Pancreas (tissue), 10 donors: ENCODE measurements around the gene GINM1. TPM values are rescaled to one million over a fixed set of nuclear protein-coding genes. Genes with fewer than 3 reads are reported as not detected.

ENCODE experiments used
- ATAC-seq, 4 donors: fragments of 200-7000 bp; cut with Tn5 transposase; one replicate each; pipeline versions ENCODE4 v1.8.0 to v1.9.1; 2020; ENCODE audit warnings: mild to moderate bottlenecking in 4 of 4, moderate library complexity in 4 of 4
- DNase-seq, 6 donors: peaks; one replicate each; pipeline ENCODE4 v3.0.0-alpha.2; 2020
- FAIRE-seq: peaks from 2 replicates; lab custom pipeline; 2012; peaks lifted over from hg19 to GRCh38; lab: Jason Lieb, UNC
- H3K27ac ChIP-seq, 4 donors: fragments of 200-600 bp; sonication (generic); 1 replicate in 3 of 4; 2 replicates in 1 of 4; pipeline versions ENCODE4 v1.5.0 to v1.8.0; 2020
- H3K27me3 ChIP-seq, 4 donors: fragments of 200-600 bp; one replicate each; pipeline ENCODE4 v1.8.0; 2021
- H3K36me3 ChIP-seq, 3 donors: fragments of 200-600 bp; sonication (generic) in 1 of 3; one replicate each; pipeline versions ENCODE4 v1.5.0 to v1.8.0; 2020 to 2021
- H3K4me1 ChIP-seq, 3 donors: fragments of 200-600 bp; one replicate each; pipeline ENCODE4 v1.8.0; 2021
- H3K4me3 ChIP-seq, 4 donors: fragments of 200-600 bp; sonication (generic) in 2 of 4; one replicate each; pipeline versions ENCODE4 v1.5.0 to v1.8.0; 2020 to 2021
- H3K9me3 ChIP-seq, 4 donors: fragments of 200-600 bp; one replicate each; pipeline ENCODE4 v1.8.0; 2021
- WGBS, 2 donors: extraction: QIAGEN DNeasy Blood & Tissue Kit; methylation state at CpG; one replicate each; pipeline ENCODE4 v1.1.7; 2013; 5-methylcytosine and 5-hydroxymethylcytosine counted together
- intact Hi-C, 3 donors: fragments of 100-400 bp; cut with DNase I; formaldehyde crosslinking; loops; one replicate each; pipeline versions ENCODE4 v1.11.1 to v1.14.2; 2022
- polyA plus RNA-seq, 2 donors: library from polyadenylated mRNA; stranded (reverse); fragments of 200-250 nt; gene quantifications; one replicate each; pipeline ENCODE4 v1.2.3, GENCODE V29; 2013
- total RNA-seq, 6 donors: library from RNA; stranded (reverse); fragmentation: NEBNext Ultra II Directional in 4 of 6; extraction: Animal tissue kit (Norgen Biotek cat#: 25700) in 4 of 6; gene quantifications; one replicate each; pipeline versions ENCODE4 v1.2.1 to v1.2.4, GENCODE V29; 2021 to 2023
- TF ChIP-seq, protein P1 (sequence below), 4 donors: fragments of 200-600 bp; sonication (generic) in 3 of 4; IDR thresholded peaks; one replicate each; pipeline versions ENCODE4 v1.5.0 to v1.8.0; 2021; ENCODE audit warnings: antibody characterized with exemption in 4 of 4
- donor health status: healthy with polysubstance abuse.
- donor health status: DM: no; HTN: no; CAD: no; lungs with moderate emphysema.
- donor health status: DM: no; HTN: no; CAD: no.
- donor health status: control.
- donor health status: control.
- donor health status: Bipolar disorder and iron deficiency.
- donor health status: DM: yes; HTN: yes; CAD: no.
- donor health status: DM: no; HTN: no; CAD: no.
- donor health status: DM: no; HTN: no; CAD: no.
- donor health status: DM: yes; HTN: yes; CAD: no.

Gene GINM1, protein sequence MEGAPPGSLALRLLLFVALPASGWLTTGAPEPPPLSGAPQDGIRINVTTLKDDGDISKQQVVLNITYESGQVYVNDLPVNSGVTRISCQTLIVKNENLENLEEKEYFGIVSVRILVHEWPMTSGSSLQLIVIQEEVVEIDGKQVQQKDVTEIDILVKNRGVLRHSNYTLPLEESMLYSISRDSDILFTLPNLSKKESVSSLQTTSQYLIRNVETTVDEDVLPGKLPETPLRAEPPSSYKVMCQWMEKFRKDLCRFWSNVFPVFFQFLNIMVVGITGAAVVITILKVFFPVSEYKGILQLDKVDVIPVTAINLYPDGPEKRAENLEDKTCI
- 10 to 100 TPM; 17.7 to 24.8 (median 22.6) TPM for total RNA-seq
- 10 to 100 TPM; 10.6 to 31.6 TPM for polyA plus RNA-seq

DNA sequence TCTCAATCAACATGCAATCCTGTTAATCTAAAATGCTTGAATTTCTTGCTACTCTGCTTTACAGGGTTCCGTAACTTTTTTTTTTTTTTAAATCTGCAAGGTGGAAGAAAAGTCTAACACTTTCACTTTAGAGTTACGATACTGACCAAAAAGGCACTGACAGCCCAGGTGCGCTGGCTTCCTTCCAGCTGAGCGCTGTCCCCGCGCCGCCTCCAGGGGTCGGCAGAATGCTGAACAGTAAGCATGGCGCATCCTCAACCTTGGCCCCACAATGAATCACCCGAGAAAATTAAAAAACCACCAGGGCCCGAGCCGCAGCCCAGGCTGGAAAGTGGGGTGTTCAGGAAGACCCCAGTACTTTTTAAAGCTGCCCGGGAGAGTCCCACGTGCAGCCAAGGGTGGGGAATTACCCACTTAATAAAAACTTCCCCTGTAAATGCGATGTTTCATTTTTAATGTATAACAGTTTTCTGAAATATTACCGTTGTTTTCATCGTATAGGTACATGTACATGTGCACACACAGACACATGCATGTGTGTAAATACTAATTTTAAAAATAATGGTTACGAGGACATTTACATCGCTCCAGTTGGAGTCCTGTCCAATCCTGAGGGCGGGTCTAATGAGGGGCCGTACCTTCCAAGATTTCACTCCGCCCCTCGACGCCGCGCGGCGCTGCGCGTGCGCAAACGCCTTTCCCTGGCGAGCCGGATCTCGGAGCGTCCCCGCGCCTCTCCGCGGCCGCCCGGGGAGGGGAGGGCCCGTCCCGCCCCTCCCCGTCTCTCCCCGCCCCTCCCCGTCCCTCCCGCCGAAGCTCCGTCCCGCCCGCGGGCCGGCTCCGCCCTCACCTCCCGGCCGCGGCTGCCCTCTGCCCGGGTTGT lies at the start of gene GINM1:
Gene GINM1, plus strand, starts transcription at position 849 of the 883 bp plus-strand sequence. CDS start 40 bp downstream, outside the sequence.
- peak within 1 kb of the TSS; percentile 61 to 96 (median 87) for H3K4me3 ChIP-seq
- intact Hi-C loops: no loop called here
- H3K27ac ChIP-seq: peak within 1 kb of the TSS; percentile 85 to 97 (median 92)
- no peaks in the 10 kb centered on the region for H3K27me3 ChIP-seq
- FAIRE-seq (no peak), DNase-seq (peak; percentile 93 to 99 (median 97)), ATAC-seq (peak; percentile 90 to 96 (median 93))
- peaks cover 0 to 6% (median 0%) of the 10 kb centered on the region in 3 donors for H3K4me1 ChIP-seq
- WGBS, 2 donors: 0 to 1% methylated on average over 35 to 55 of the region's 59 CpGs
- no peaks in the 10 kb centered on the region for H3K9me3 ChIP-seq
- TF ChIP-seq, protein P1, sequence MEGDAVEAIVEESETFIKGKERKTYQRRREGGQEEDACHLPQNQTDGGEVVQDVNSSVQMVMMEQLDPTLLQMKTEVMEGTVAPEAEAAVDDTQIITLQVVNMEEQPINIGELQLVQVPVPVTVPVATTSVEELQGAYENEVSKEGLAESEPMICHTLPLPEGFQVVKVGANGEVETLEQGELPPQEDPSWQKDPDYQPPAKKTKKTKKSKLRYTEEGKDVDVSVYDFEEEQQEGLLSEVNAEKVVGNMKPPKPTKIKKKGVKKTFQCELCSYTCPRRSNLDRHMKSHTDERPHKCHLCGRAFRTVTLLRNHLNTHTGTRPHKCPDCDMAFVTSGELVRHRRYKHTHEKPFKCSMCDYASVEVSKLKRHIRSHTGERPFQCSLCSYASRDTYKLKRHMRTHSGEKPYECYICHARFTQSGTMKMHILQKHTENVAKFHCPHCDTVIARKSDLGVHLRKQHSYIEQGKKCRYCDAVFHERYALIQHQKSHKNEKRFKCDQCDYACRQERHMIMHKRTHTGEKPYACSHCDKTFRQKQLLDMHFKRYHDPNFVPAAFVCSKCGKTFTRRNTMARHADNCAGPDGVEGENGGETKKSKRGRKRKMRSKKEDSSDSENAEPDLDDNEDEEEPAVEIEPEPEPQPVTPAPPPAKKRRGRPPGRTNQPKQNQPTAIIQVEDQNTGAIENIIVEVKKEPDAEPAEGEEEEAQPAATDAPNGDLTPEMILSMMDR (IDR thresholded peaks at IDR 0.05): peak; percentile 15 to 50 (median 34)
- H3K36me3 ChIP-seq: no peaks in the 10 kb centered on the region

DNA sequence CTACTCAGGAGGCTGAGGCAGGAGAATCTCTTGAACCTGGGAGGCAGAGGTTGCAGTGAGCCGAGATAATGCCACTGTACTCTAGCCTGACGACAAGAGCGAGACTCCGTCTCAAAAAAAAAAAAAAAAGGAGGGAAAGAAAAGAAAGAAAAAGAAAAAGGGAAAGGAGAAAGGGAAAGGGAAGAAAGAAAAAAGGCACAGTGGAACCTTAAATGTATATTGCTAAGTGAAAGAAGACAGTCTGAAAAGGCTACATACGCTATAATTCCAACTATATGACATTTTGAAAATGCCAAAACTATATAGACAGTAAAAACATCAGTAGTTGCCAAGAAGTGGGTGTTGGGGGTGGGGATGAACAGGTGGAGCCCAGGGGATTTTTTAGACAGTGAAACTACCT lies 36.5 kb upstream of the GINM1 start:
- ATAC-seq: no peak
- Histone ChIP-seq H3K36me3 (peaks cover 0 to 65% (median 18%) of the 10 kb centered on the region in 3 donors), H3K4me3 (no peak overlapping the region), H3K4me1 (no peaks in the 10 kb centered on the region), H3K27ac (no peak overlapping the region), H3K27me3 (no peaks in the 10 kb centered on the region), H3K9me3 (no peaks in the 10 kb centered on the region)
- TF ChIP-seq, protein P1 (IDR thresholded peaks at IDR 0.05): no peak
- intact Hi-C loops: no loop called here
- FAIRE-seq: no peak
- 98 to 99% methylated on average over 5 of the region's 5 CpGs for WGBS, 2 donors
- DNase-seq: no peak

DNA sequence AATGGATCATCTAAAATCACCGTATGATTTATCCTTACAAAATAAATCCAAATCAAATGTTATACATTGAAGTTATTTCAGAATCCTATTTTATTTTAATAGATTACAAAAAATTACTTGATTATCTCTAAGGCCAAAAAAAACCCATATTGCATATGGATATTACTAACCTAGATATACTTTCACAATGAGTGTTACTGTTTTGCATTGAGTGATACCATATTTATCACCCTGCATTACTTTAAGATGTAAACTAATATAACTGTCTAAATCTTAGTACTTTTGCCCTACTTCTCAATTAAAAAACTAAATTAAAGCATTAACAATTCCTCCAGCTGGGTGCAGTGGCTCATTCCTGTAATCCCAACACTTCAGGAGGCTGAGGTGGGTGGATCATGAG lies 31.4 kb upstream of the GINM1 start:
- Histone ChIP-seq H3K27ac (no peak overlapping the region), H3K36me3 (peaks cover 6 to 80% (median 12%) of the 10 kb centered on the region in 3 donors), H3K4me3 (no peak overlapping the region), H3K4me1 (no peaks in the 10 kb centered on the region), H3K9me3 (no peaks in the 10 kb centered on the region), H3K27me3 (no peaks in the 10 kb centered on the region)
- ATAC-seq (no peak), FAIRE-seq (no peak), DNase-seq (no peak)
- TF ChIP-seq, protein P1 (IDR thresholded peaks at IDR 0.05): no peak
- WGBS, 2 donors: 90% methylated on average over 1 of the region's 1 CpG
- intact Hi-C loops: no loop called here

DNA sequence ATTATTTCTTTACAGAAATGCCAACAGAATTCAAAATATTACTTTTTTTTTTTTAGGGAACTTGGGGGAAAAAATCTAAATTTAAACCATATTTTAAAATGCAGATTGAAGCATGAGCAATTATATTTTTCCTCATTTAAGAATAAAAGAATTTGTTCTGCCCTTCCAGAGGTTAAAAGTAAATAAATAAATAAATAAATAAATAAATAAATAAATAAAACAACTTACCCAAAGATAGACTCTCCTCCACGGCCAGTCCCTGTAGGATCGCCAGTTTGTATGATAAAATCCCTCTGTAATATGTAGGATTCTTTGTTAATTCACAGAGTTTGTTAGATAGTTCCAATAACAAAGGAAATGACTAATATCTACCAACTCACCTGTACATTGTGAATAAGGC lies 25.0 kb upstream of the GINM1 start:
- no peak for ATAC-seq
- H3K4me3 ChIP-seq: no peak overlapping the region
- peaks cover 0 to 44% (median 5%) of the 10 kb centered on the region in 3 donors for H3K36me3 ChIP-seq
- 85 to 86% methylated on average over 2 of the region's 2 CpGs for WGBS, 2 donors
- no peak for FAIRE-seq
- intact Hi-C loops: no loop called here
- no peak overlapping the region for H3K27ac ChIP-seq
- H3K27me3 ChIP-seq: no peaks in the 10 kb centered on the region
- TF ChIP-seq, protein P1 (IDR thresholded peaks at IDR 0.05): no peak
- peaks cover 5 to 18% (median 14%) of the 10 kb centered on the region in 3 donors for H3K4me1 ChIP-seq
- H3K9me3 ChIP-seq: no peaks in the 10 kb centered on the region
- DNase-seq: no peak
